Epithelial cell of esophagus (primary cell): Measurements from ENCODE around the gene SCLT1.

ENCODE experiments used
- DNase-seq: peaks from one replicate; pipeline ENCODE4 v3.0.0; 2010; ENCODE audit warnings: low read depth
- H3K4me3 ChIP-seq: 2 replicates; pipeline ENCODE4 v1.5.1; 2011; ENCODE audit warnings: mild to moderate bottlenecking, low read length, control low read depth
- CTCF ChIP-seq: IDR thresholded peaks from 2 replicates; pipeline ENCODE4 v1.5.1; 2011; ENCODE audit warnings: low read depth, mild to moderate bottlenecking, low read length, control low read depth, inconsistent platforms; ENCODE audit not compliant: insufficient read depth; ENCODE audit errors: missing control alignments

The SCLT1 gene

GRCh38 chr4:128946916-128947315 lies 146.4 kb downstream of the SCLT1 start:
- H3K4me3 ChIP-seq, result no peak overlapping the region
- TF ChIP-seq CTCF, result no peak
- DNase-seq, result no peak

- no peak for TF ChIP-seq CTCF
- DNase-seq, result no peak
Observed at GRCh38 chr4:128942607-128943006, 150.7 kb downstream of the SCLT1 start.

GRCh38 chr4:128940971-128941370 lies 152.4 kb downstream of the SCLT1 start:
- no peak for DNase-seq
- no peak overlapping the region for H3K4me3 ChIP-seq
- no peak for TF ChIP-seq CTCF

More at GRCh38 chr4:128942607-128943006, 150.7 kb downstream of the SCLT1 start:
- H3K4me3 ChIP-seq, result no peak overlapping the region

- no peak for DNase-seq
- H3K4me3 ChIP-seq, result no peak overlapping the region
- no peak for TF ChIP-seq CTCF
Observed at GRCh38 chr4:128930051-128930450, 163.3 kb downstream of the SCLT1 start.

- no peak for TF ChIP-seq CTCF
- peak; percentile 82 for DNase-seq
- no peak overlapping the region for H3K4me3 ChIP-seq
Observed at GRCh38 chr4:128924951-128925350, 168.4 kb downstream of the SCLT1 start.

- no peak overlapping the region for H3K4me3 ChIP-seq
- DNase-seq, result no peak
- TF ChIP-seq CTCF, result no peak
Observed at GRCh38 chr4:128921954-128922353, 171.4 kb downstream of the SCLT1 start.

GRCh38 chr4:128917781-128918180 lies 175.6 kb downstream of the SCLT1 start:
- TF ChIP-seq CTCF, result no peak
- no peak overlapping the region for H3K4me3 ChIP-seq
- DNase-seq, result no peak
